WTC11 (cell line): ENCODE measurements around the gene AMHR2.

Experiments
- ELF4 ChIP-seq: sonication (generic); formaldehyde crosslinking; IDR thresholded peaks from 2 replicates; pipeline ENCODE4 v1.8.1; 2022; ENCODE audit warnings: low read depth, mild to moderate bottlenecking, moderate library complexity, missing genetic modification reagents
- IRF2 ChIP-seq: sonication (generic); formaldehyde crosslinking; IDR thresholded peaks from 2 replicates; pipeline ENCODE4 v1.8.0; 2022; ENCODE audit warnings: low read depth, missing genetic modification reagents, borderline replicate concordance
- NFYB ChIP-seq: sonication (generic); formaldehyde crosslinking; conservative IDR thresholded peaks from 2 replicates; pipeline ENCODE4 v1.8.0; 2022; ENCODE audit warnings: low read depth, missing genetic modification reagents
- TF ChIP-seq, protein P1 (sequence below): sonication (generic); formaldehyde crosslinking; IDR thresholded peaks from 2 replicates; pipeline ENCODE4 v1.8.0; 2022; ENCODE audit warnings: mild to moderate bottlenecking, missing genetic modification reagents
- TF ChIP-seq, protein P2 (sequence below): sonication (generic); formaldehyde crosslinking; conservative IDR thresholded peaks from 2 replicates; pipeline ENCODE4 v1.8.1; 2022; ENCODE audit warnings: mild to moderate bottlenecking, missing genetic modification reagents
- TF ChIP-seq, protein P3 (sequence below): fragments of 200-600 bp; IDR thresholded peaks from 2 replicates; pipeline ENCODE4 v1.8.0; 2022; ENCODE audit warnings: antibody characterized with exemption
- TF ChIP-seq, protein P4 (sequence below): sonication (generic); formaldehyde crosslinking; IDR thresholded peaks from 2 replicates; pipeline ENCODE4 v1.8.0; 2022; ENCODE audit warnings: mild to moderate bottlenecking, missing genetic modification reagents
- TF ChIP-seq, protein P5 (sequence below): sonication (generic); formaldehyde crosslinking; IDR thresholded peaks from 2 replicates; pipeline ENCODE4 v1.8.0; 2023; ENCODE audit warnings: missing genetic modification reagents, mild to moderate bottlenecking, borderline replicate concordance
- TF ChIP-seq, protein P6 (sequence below): fragments of 250-450 bp; sonication (Bioruptor Pico); IDR thresholded peaks from 2 replicates; pipeline ENCODE4 v2.1.2; 2022; ENCODE audit warnings: mild to moderate bottlenecking, moderate library complexity
- TF ChIP-seq, protein P7 (sequence below): sonication (generic); formaldehyde crosslinking; IDR thresholded peaks from 2 replicates; pipeline ENCODE4 v1.8.0; 2023; ENCODE audit warnings: missing genetic modification reagents
- TF ChIP-seq, protein P8 (sequence below): sonication (generic); formaldehyde crosslinking; IDR thresholded peaks from 2 replicates; pipeline ENCODE4 v1.8.0; 2022; ENCODE audit warnings: missing genetic modification reagents
- TF ChIP-seq, protein P9 (sequence below): sonication (generic); formaldehyde crosslinking; IDR thresholded peaks from 2 replicates; pipeline ENCODE4 v1.8.1; 2023; ENCODE audit warnings: mild to moderate bottlenecking, missing genetic modification reagents, moderate library complexity

DNA sequence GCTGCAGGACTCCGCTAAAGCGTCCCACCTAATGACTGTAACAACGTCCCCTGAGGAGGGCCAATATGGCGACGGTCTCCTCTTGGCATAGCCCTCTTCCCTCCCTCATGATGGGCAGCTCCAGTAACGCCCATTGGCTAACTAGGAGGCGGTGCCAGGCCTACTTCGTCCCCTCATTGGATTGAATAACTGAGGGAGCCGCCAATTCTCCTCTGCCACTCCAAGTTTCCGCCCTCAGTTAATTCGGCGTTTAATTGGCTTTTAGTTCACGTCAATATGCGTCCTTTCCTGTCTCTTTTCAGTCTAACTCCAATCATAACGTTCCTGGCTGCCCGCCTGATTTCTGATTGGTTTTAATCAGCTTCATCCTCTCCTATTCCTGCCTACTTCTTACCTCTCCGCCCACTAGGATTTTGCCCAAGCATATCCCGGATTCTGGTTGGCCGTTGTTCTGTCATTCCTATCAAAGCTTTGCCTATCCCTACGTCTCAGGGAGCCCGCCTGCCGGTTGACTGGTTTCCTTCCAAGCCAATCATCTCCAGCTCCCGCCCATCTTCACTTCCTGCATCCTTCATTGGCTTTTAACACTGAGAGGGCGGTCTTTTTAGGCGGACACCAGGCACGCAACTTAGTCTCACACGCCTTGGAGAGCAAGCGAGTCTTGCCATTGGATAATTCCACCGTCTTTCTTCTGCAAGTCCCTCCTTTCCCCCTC lies 44.1 kb upstream of the AMHR2 start:
- TF ChIP-seq, protein P1, sequence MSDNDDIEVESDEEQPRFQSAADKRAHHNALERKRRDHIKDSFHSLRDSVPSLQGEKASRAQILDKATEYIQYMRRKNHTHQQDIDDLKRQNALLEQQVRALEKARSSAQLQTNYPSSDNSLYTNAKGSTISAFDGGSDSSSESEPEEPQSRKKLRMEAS (CRISPR knock-in tag) = peak; percentile 73
- TF ChIP-seq, protein P2, sequence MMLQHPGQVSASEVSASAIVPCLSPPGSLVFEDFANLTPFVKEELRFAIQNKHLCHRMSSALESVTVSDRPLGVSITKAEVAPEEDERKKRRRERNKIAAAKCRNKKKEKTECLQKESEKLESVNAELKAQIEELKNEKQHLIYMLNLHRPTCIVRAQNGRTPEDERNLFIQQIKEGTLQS = no peak
- TF ChIP-seq, protein P3, sequence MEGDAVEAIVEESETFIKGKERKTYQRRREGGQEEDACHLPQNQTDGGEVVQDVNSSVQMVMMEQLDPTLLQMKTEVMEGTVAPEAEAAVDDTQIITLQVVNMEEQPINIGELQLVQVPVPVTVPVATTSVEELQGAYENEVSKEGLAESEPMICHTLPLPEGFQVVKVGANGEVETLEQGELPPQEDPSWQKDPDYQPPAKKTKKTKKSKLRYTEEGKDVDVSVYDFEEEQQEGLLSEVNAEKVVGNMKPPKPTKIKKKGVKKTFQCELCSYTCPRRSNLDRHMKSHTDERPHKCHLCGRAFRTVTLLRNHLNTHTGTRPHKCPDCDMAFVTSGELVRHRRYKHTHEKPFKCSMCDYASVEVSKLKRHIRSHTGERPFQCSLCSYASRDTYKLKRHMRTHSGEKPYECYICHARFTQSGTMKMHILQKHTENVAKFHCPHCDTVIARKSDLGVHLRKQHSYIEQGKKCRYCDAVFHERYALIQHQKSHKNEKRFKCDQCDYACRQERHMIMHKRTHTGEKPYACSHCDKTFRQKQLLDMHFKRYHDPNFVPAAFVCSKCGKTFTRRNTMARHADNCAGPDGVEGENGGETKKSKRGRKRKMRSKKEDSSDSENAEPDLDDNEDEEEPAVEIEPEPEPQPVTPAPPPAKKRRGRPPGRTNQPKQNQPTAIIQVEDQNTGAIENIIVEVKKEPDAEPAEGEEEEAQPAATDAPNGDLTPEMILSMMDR = no peak
- TF ChIP-seq, protein P4, sequence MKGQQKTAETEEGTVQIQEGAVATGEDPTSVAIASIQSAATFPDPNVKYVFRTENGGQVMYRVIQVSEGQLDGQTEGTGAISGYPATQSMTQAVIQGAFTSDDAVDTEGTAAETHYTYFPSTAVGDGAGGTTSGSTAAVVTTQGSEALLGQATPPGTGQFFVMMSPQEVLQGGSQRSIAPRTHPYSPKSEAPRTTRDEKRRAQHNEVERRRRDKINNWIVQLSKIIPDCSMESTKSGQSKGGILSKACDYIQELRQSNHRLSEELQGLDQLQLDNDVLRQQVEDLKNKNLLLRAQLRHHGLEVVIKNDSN = no peak; the same call in 1 of the 2 replicates
- TF ChIP-seq, protein P5, sequence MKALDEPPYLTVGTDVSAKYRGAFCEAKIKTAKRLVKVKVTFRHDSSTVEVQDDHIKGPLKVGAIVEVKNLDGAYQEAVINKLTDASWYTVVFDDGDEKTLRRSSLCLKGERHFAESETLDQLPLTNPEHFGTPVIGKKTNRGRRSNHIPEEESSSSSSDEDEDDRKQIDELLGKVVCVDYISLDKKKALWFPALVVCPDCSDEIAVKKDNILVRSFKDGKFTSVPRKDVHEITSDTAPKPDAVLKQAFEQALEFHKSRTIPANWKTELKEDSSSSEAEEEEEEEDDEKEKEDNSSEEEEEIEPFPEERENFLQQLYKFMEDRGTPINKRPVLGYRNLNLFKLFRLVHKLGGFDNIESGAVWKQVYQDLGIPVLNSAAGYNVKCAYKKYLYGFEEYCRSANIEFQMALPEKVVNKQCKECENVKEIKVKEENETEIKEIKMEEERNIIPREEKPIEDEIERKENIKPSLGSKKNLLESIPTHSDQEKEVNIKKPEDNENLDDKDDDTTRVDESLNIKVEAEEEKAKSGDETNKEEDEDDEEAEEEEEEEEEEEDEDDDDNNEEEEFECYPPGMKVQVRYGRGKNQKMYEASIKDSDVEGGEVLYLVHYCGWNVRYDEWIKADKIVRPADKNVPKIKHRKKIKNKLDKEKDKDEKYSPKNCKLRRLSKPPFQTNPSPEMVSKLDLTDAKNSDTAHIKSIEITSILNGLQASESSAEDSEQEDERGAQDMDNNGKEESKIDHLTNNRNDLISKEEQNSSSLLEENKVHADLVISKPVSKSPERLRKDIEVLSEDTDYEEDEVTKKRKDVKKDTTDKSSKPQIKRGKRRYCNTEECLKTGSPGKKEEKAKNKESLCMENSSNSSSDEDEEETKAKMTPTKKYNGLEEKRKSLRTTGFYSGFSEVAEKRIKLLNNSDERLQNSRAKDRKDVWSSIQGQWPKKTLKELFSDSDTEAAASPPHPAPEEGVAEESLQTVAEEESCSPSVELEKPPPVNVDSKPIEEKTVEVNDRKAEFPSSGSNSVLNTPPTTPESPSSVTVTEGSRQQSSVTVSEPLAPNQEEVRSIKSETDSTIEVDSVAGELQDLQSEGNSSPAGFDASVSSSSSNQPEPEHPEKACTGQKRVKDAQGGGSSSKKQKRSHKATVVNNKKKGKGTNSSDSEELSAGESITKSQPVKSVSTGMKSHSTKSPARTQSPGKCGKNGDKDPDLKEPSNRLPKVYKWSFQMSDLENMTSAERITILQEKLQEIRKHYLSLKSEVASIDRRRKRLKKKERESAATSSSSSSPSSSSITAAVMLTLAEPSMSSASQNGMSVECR (CRISPR knock-in tag) = no peak
- no peak for TF ChIP-seq IRF2 (CRISPR knock-in tag)
- TF ChIP-seq, protein P6, sequence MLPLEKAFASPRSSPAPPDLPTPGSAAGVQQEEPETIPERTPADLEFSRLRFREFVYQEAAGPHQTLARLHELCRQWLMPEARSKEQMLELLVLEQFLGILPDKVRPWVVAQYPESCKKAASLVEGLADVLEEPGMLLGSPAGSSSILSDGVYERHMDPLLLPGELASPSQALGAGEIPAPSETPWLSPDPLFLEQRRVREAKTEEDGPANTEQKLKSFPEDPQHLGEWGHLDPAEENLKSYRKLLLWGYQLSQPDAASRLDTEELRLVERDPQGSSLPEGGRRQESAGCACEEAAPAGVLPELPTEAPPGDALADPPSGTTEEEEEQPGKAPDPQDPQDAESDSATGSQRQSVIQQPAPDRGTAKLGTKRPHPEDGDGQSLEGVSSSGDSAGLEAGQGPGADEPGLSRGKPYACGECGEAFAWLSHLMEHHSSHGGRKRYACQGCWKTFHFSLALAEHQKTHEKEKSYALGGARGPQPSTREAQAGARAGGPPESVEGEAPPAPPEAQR = no peak
- TF ChIP-seq, protein P7, sequence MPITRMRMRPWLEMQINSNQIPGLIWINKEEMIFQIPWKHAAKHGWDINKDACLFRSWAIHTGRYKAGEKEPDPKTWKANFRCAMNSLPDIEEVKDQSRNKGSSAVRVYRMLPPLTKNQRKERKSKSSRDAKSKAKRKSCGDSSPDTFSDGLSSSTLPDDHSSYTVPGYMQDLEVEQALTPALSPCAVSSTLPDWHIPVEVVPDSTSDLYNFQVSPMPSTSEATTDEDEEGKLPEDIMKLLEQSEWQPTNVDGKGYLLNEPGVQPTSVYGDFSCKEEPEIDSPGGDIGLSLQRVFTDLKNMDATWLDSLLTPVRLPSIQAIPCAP (CRISPR knock-in tag) = no peak
- no peak for TF ChIP-seq ELF4 (CRISPR knock-in tag)
- TF ChIP-seq, protein P8, sequence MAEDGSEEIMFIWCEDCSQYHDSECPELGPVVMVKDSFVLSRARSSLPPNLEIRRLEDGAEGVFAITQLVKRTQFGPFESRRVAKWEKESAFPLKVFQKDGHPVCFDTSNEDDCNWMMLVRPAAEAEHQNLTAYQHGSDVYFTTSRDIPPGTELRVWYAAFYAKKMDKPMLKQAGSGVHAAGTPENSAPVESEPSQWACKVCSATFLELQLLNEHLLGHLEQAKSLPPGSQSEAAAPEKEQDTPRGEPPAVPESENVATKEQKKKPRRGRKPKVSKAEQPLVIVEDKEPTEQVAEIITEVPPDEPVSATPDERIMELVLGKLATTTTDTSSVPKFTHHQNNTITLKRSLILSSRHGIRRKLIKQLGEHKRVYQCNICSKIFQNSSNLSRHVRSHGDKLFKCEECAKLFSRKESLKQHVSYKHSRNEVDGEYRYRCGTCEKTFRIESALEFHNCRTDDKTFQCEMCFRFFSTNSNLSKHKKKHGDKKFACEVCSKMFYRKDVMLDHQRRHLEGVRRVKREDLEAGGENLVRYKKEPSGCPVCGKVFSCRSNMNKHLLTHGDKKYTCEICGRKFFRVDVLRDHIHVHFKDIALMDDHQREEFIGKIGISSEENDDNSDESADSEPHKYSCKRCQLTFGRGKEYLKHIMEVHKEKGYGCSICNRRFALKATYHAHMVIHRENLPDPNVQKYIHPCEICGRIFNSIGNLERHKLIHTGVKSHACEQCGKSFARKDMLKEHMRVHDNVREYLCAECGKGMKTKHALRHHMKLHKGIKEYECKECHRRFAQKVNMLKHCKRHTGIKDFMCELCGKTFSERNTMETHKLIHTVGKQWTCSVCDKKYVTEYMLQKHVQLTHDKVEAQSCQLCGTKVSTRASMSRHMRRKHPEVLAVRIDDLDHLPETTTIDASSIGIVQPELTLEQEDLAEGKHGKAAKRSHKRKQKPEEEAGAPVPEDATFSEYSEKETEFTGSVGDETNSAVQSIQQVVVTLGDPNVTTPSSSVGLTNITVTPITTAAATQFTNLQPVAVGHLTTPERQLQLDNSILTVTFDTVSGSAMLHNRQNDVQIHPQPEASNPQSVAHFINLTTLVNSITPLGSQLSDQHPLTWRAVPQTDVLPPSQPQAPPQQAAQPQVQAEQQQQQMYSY = no peak
- TF ChIP-seq NFYB (CRISPR knock-in tag) = peak; percentile 97
- TF ChIP-seq, protein P9, sequence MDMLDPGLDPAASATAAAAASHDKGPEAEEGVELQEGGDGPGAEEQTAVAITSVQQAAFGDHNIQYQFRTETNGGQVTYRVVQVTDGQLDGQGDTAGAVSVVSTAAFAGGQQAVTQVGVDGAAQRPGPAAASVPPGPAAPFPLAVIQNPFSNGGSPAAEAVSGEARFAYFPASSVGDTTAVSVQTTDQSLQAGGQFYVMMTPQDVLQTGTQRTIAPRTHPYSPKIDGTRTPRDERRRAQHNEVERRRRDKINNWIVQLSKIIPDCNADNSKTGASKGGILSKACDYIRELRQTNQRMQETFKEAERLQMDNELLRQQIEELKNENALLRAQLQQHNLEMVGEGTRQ (CRISPR knock-in tag) = no peak
